WTC11 (cell line): ENCODE measurements around the gene RUSC2. TPM values are rescaled to one million over a fixed set of nuclear protein-coding genes. Genes with fewer than 3 reads are reported as not detected.

Source experiments
- ATAC-seq: fragments of 200-7000 bp; cut with Tn5 transposase; 2 replicates; pipeline ENCODE4 v1.10.0; 2021; ENCODE audit warnings: mild to moderate bottlenecking, moderate library complexity
- CTCF ChIA-PET: fragments of 300-600 bp; sonication (Branson Sonifier 250); formaldehyde crosslinking; loops from one replicate; lab custom pipeline; 2021; ENCODE audit warnings: antibody characterized with exemption; lab: Charles Lee
- POLR2A ChIA-PET: fragments of 350-600 bp; sonication (Branson Sonifier 250); formaldehyde crosslinking; loops from one replicate; lab custom pipeline; 2021; ENCODE audit warnings: antibody characterized with exemption; lab: Charles Lee
- DNase-seq: peaks from one replicate; pipeline ENCODE4 v3.0.0; 2021; ENCODE audit warnings: low spot score
- H3K27ac Mint-ChIP-seq: 2 replicates; pipeline ENCODE4 v1.8.0; 2021; ENCODE audit warnings: mixed read lengths
- H3K27me3 Mint-ChIP-seq: 2 replicates; pipeline ENCODE4 v1.8.0; 2021; ENCODE audit warnings: low read depth, mild to moderate bottlenecking, moderate library complexity, mixed read lengths
- H3K36me3 Mint-ChIP-seq: 2 replicates; pipeline ENCODE4 v1.8.0; 2021; ENCODE audit warnings: mixed read lengths
- H3K4me1 Mint-ChIP-seq: 2 replicates; pipeline ENCODE4 v1.8.0; 2022; ENCODE audit warnings: mixed read lengths
- H3K4me3 Mint-ChIP-seq: 2 replicates; pipeline ENCODE4 v1.8.0; 2021; ENCODE audit warnings: mild to moderate bottlenecking, moderate library complexity, mixed read lengths
- H3K9me3 Mint-ChIP-seq: 2 replicates; pipeline ENCODE4 v1.8.0; 2021; ENCODE audit warnings: mixed read lengths
- CREB1 ChIP-seq: sonication (generic); formaldehyde crosslinking; IDR thresholded peaks from 2 replicates; pipeline ENCODE4 v1.8.0; 2023; ENCODE audit warnings: mild to moderate bottlenecking, missing genetic modification reagents
- CREM ChIP-seq: sonication (generic); formaldehyde crosslinking; IDR thresholded peaks from 2 replicates; pipeline ENCODE4 v1.8.1; 2022; ENCODE audit warnings: mild to moderate bottlenecking, missing genetic modification reagents, moderate library complexity
- GTF2I ChIP-seq: fragments of 250-450 bp; sonication (Bioruptor Pico); conservative IDR thresholded peaks from 2 replicates; pipeline ENCODE4 v1.4.0; 2021; ENCODE audit warnings: mild to moderate bottlenecking
- JUN ChIP-seq: sonication (generic); formaldehyde crosslinking; IDR thresholded peaks from 2 replicates; pipeline ENCODE4 v1.8.0; 2023; ENCODE audit warnings: mild to moderate bottlenecking, missing genetic modification reagents
- MXD4 ChIP-seq: fragments of 250-450 bp; sonication (Bioruptor Pico); IDR thresholded peaks from 2 replicates; pipeline ENCODE4 v1.8.0; 2021; ENCODE audit warnings: mild to moderate bottlenecking, moderate library complexity, borderline replicate concordance
- MYBL2 ChIP-seq: sonication (generic); formaldehyde crosslinking; IDR thresholded peaks from 2 replicates; pipeline ENCODE4 v1.8.1; 2023; ENCODE audit warnings: mild to moderate bottlenecking, moderate library complexity, missing genetic modification reagents
- NFATC4 ChIP-seq: fragments of 250-450 bp; sonication (Bioruptor Pico); IDR thresholded peaks from 2 replicates; pipeline ENCODE4 v1.9.0; 2021; ENCODE audit warnings: mild to moderate bottlenecking
- NFYB ChIP-seq: sonication (generic); formaldehyde crosslinking; conservative IDR thresholded peaks from 2 replicates; pipeline ENCODE4 v1.8.0; 2022; ENCODE audit warnings: low read depth, missing genetic modification reagents
- RORB ChIP-seq: fragments of 250-450 bp; sonication (Bioruptor Pico); IDR thresholded peaks from 2 replicates; pipeline ENCODE4 v1.9.0; 2021; ENCODE audit warnings: mild to moderate bottlenecking
- SMAD3 ChIP-seq: sonication (generic); formaldehyde crosslinking; IDR thresholded peaks from 2 replicates; pipeline ENCODE4 v1.8.0; 2022; ENCODE audit warnings: missing genetic modification reagents, mild to moderate bottlenecking, borderline replicate concordance
- SOX15 ChIP-seq: fragments of 250-450 bp; sonication (Bioruptor Pico); IDR thresholded peaks from 2 replicates; pipeline ENCODE4 v1.9.0; 2021; ENCODE audit warnings: mild to moderate bottlenecking
- SP1 ChIP-seq: sonication (generic); formaldehyde crosslinking; conservative IDR thresholded peaks from 2 replicates; pipeline ENCODE4 v1.8.1; 2022; ENCODE audit warnings: missing genetic modification reagents
- ZNF121 ChIP-seq: sonication (generic); formaldehyde crosslinking; IDR thresholded peaks from 2 replicates; pipeline ENCODE4 v1.8.0; 2023; ENCODE audit warnings: missing genetic modification reagents
- ZNF138 ChIP-seq: sonication (generic); formaldehyde crosslinking; conservative IDR thresholded peaks from 2 replicates; pipeline ENCODE4 v1.8.1; 2022; ENCODE audit warnings: mild to moderate bottlenecking, moderate library complexity, missing genetic modification reagents
- ZNF423 ChIP-seq: fragments of 250-450 bp; sonication (Bioruptor Pico); IDR thresholded peaks from 2 replicates; pipeline ENCODE4 v2.1.2; 2022; ENCODE audit warnings: mild to moderate bottlenecking, moderate library complexity
- ZNF425 ChIP-seq: fragments of 250-450 bp; sonication (Bioruptor Pico); conservative IDR thresholded peaks from 2 replicates; pipeline ENCODE4 v1.9.0; 2021; ENCODE audit warnings: mild to moderate bottlenecking
- total RNA-seq: library from RNA; stranded (reverse); gene quantifications from 3 replicates; pipeline ENCODE4 v1.2.3, GENCODE V29; 2021
- TF ChIP-seq, protein P1 (sequence below): sonication (generic); formaldehyde crosslinking; IDR thresholded peaks from 2 replicates; pipeline ENCODE4 v1.8.1; 2023; ENCODE audit warnings: mild to moderate bottlenecking, missing genetic modification reagents, borderline replicate concordance
- TF ChIP-seq, protein P2 (sequence below): fragments of 250-450 bp; sonication (Bioruptor Pico); IDR thresholded peaks from 2 replicates; pipeline ENCODE4 v1.8.0; 2021; ENCODE audit warnings: mild to moderate bottlenecking

The RUSC2 gene
- total RNA-seq, 1 experiment from 2014 or later, result 9.4 TPM

DNA sequence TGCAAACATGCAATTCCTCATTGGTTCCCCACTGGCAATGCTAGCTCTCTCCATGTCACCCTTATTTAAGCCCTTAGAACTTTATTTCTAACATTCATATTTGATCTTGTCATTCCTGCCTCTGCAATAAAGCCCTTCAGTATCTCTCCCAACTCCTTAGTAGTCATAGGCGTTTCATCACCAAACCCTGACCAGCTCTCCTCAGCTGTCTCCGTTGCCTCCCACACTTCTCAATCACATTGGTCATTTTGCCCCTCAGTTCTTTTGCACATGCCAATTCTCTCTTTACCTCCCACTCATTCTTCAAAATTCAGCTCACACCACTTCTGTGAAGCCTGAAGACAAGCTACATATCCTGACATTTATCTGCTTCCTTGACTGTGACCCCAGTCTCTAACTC is 2.8 kb upstream of the RUSC2 start:
- no peaks in the 10 kb centered on the region for H3K9me3 Mint-ChIP-seq
- peaks cover 30% of the 10 kb centered on the region for H3K4me1 Mint-ChIP-seq
- DNase-seq (no peak), ATAC-seq (no peak)
- TF ChIP-seq SOX15 (no peak), NFYB (CRISPR knock-in tag) (no peak), ZNF138 (CRISPR knock-in tag) (no peak), JUN (CRISPR knock-in tag) (no peak), MYBL2 (CRISPR knock-in tag) (no peak), RORB (CRISPR knock-in tag) (no peak), NFATC4 (CRISPR knock-in tag) (no peak)
- TF ChIP-seq, protein P1, sequence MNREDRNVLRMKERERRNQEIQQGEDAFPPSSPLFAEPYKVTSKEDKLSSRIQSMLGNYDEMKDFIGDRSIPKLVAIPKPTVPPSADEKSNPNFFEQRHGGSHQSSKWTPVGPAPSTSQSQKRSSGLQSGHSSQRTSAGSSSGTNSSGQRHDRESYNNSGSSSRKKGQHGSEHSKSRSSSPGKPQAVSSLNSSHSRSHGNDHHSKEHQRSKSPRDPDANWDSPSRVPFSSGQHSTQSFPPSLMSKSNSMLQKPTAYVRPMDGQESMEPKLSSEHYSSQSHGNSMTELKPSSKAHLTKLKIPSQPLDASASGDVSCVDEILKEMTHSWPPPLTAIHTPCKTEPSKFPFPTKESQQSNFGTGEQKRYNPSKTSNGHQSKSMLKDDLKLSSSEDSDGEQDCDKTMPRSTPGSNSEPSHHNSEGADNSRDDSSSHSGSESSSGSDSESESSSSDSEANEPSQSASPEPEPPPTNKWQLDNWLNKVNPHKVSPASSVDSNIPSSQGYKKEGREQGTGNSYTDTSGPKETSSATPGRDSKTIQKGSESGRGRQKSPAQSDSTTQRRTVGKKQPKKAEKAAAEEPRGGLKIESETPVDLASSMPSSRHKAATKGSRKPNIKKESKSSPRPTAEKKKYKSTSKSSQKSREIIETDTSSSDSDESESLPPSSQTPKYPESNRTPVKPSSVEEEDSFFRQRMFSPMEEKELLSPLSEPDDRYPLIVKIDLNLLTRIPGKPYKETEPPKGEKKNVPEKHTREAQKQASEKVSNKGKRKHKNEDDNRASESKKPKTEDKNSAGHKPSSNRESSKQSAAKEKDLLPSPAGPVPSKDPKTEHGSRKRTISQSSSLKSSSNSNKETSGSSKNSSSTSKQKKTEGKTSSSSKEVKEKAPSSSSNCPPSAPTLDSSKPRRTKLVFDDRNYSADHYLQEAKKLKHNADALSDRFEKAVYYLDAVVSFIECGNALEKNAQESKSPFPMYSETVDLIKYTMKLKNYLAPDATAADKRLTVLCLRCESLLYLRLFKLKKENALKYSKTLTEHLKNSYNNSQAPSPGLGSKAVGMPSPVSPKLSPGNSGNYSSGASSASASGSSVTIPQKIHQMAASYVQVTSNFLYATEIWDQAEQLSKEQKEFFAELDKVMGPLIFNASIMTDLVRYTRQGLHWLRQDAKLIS (CRISPR knock-in tag), result no peak
- TF ChIP-seq, protein P2, sequence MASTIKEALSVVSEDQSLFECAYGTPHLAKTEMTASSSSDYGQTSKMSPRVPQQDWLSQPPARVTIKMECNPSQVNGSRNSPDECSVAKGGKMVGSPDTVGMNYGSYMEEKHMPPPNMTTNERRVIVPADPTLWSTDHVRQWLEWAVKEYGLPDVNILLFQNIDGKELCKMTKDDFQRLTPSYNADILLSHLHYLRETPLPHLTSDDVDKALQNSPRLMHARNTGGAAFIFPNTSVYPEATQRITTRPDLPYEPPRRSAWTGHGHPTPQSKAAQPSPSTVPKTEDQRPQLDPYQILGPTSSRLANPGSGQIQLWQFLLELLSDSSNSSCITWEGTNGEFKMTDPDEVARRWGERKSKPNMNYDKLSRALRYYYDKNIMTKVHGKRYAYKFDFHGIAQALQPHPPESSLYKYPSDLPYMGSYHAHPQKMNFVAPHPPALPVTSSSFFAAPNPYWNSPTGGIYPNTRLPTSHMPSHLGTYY, result no peak
- no peak overlapping the region for H3K4me3 Mint-ChIP-seq
- CTCF ChIA-PET, result interaction anchor here (1.0 to 3.4 kb wide), 3 partner anchors 67 to 124 kb away, joined by 3 to 24 read pairs (median 3); no protein-coding TSS in a partner anchor
- no peak overlapping the region for H3K27ac Mint-ChIP-seq
- POLR2A ChIA-PET, result no interaction called here
- no peaks in the 10 kb centered on the region for H3K36me3 Mint-ChIP-seq
- peaks cover 4% of the 10 kb centered on the region; the same call in 1 of the 2 replicates for H3K27me3 Mint-ChIP-seq

DNA sequence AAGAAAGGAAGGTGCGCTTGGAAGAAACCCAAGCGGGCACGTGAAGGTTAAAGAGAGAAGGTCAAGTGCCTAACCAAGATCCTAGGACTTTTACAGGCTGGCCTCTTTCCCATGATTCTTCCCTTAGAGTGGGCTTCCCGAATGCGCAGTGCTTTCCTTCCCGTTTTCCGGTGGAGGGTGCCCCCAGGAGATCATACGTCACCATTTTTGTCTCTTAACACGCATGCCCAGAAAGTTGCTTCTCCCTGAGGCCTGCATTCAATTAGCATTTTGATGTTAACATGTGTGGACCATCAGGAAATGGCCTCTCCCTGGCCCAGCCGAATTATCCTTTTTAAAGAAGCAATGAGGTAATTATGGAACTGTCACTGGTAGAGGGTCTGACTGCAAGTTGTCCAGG is 1.9 kb upstream of the RUSC2 start:
- Mint-ChIP-seq H3K4me3 (peak overlapping the region; percentile 40), H3K9me3 (peaks cover under 1% of the 10 kb centered on the region; the same call in 1 of the 2 replicates), H3K4me1 (peaks cover 32% of the 10 kb centered on the region), H3K27ac (no peak overlapping the region), H3K36me3 (0 out of 2 replicates have a peak, but pooled peaks cover under 1% of the 10 kb centered on the region), H3K27me3 (peaks cover 4% of the 10 kb centered on the region; the same call in 1 of the 2 replicates)
- TF ChIP-seq, protein P2, result no peak
- TF ChIP-seq SMAD3 (CRISPR knock-in tag) (no peak), ZNF423 (no peak), CREB1 (CRISPR knock-in tag) (no peak), MXD4 (CRISPR knock-in tag) (no peak), CREM (CRISPR knock-in tag) (no peak), GTF2I (no peak), ZNF121 (CRISPR knock-in tag) (no peak), ZNF425 (CRISPR knock-in tag) (no peak), SP1 (no peak), NFATC4 (CRISPR knock-in tag) (no peak), SOX15 (no peak)
- no peak for ATAC-seq
- DNase-seq, result no peak
- ChIA-PET POLR2A (no interaction called here), CTCF (interaction anchor here (3.4 kb wide), 1 partner anchor 66 kb away, joined by 24 read pairs; no protein-coding TSS in a partner anchor)
